Ishikawa (cell line): ENCODE results near the gene NHSL2.

Experiments
- CEBPB ChIP-seq: IDR thresholded peaks from 2 replicates; pipeline ENCODE4 v1.6.1; 2012
- CREB1 ChIP-seq: IDR thresholded peaks from 2 replicates; pipeline ENCODE4 v1.6.1; 2012; ENCODE audit warnings: low read depth
- EGR1 ChIP-seq: IDR thresholded peaks from 2 replicates; pipeline ENCODE4 v1.6.1; 2012
- EP300 ChIP-seq: IDR thresholded peaks from 2 replicates; pipeline ENCODE4 v1.6.1; 2012; ENCODE audit warnings: borderline replicate concordance
- FOXM1 ChIP-seq: IDR thresholded peaks from 2 replicates; pipeline ENCODE4 v1.6.1; 2012; ENCODE audit warnings: low read depth, borderline replicate concordance
- NFIC ChIP-seq: IDR thresholded peaks from 2 replicates; pipeline ENCODE4 v1.6.1; 2012
- RAD21 ChIP-seq: IDR thresholded peaks from 2 replicates; pipeline ENCODE4 v1.6.1; 2012; ENCODE audit warnings: low read depth
- REST ChIP-seq: IDR thresholded peaks from 2 replicates; pipeline ENCODE4 v1.6.1; 2012; ENCODE audit warnings: low read depth, mild to moderate bottlenecking
- TAF1 ChIP-seq: IDR thresholded peaks from 2 replicates; pipeline ENCODE4 v1.6.1; 2012; ENCODE audit warnings: low read depth, mild to moderate bottlenecking
- TCF12 ChIP-seq: IDR thresholded peaks from 2 replicates; pipeline ENCODE4 v1.6.1; 2012; ENCODE audit warnings: low read depth
- TEAD4 ChIP-seq: IDR thresholded peaks from 2 replicates; pipeline ENCODE4 v1.6.1; 2012
- USF1 ChIP-seq: IDR thresholded peaks from 2 replicates; pipeline ENCODE4 v1.6.1; 2012
- YY1 ChIP-seq: IDR thresholded peaks from 2 replicates; pipeline ENCODE4 v1.6.1; 2012; ENCODE audit warnings: low read depth
- ZBTB7A ChIP-seq: IDR thresholded peaks from 2 replicates; pipeline ENCODE4 v1.6.1; 2012; ENCODE audit warnings: low read depth
- TF ChIP-seq, protein P1 (sequence below): IDR thresholded peaks from 2 replicates; pipeline ENCODE4 v1.6.1; 2012

Gene NHSL2

DNA sequence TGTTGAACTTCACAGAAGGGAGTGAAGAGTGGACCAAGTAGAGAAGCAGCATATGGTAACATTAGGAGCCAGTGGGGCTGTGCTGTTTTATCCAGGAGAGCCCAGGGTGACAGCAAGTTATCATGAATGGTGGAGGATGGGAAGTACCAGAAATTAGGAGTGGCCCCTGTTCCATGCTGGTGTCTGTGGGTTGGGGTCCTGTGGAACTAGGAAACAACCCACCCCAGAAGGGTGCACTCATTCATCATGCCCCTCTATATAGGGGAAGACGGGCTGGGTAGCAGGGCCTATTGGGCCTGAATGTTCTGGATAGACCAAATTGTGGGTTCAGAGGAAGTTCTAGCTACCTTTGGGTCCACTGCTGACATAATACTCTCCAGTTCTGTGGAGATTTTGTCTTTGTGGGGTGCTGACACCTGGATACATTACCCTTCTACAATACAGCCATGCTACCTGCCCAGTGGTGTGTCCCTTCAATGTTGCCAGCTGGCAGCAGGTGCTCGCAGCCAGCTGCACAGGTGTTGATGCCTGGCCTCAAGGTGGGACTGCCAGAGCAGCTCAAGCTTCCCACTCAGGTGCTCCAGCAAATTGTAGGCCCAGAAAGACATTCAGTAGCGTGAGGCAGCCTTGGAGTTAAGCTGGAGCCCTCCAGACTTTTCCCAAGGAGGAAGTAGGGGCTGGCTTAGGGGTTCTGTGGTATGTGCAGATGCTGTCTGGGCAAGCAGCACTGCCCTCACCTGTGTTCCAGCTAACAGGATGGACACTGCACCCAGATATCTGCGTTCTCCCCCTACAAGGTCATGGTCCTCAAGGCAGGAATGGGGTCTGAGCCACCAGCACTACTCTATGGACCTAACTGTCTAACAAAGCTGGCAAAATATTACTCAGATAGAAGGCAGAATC lies 106.5 kb downstream of the NHSL2 start:
- TF ChIP-seq EP300 (no peak), REST (no peak), CEBPB (no peak), RAD21 (no peak), CREB1 (no peak), TEAD4 (no peak), ZBTB7A (no peak), YY1 (no peak), FOXM1 (no peak), USF1 (no peak), EGR1 (no peak), NFIC (no peak), TCF12 (no peak), TAF1 (no peak)
- TF ChIP-seq, protein P1, sequence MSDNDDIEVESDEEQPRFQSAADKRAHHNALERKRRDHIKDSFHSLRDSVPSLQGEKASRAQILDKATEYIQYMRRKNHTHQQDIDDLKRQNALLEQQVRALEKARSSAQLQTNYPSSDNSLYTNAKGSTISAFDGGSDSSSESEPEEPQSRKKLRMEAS, result no peak

- TF ChIP-seq, protein P1, result peak; percentile 89
- peak; percentile 57; the same call in 1 of the 2 replicates for TF ChIP-seq RAD21
- TF ChIP-seq TCF12, result 0 out of 2 replicates have a peak, but pooled peaks have one; percentile 23
- TF ChIP-seq TEAD4, result no peak
- peak; percentile 73 for TF ChIP-seq EGR1
- no peak for TF ChIP-seq REST
Measured at GRCh38 chrX:72018277-72019112, 107.8 kb downstream of the NHSL2 start.

DNA sequence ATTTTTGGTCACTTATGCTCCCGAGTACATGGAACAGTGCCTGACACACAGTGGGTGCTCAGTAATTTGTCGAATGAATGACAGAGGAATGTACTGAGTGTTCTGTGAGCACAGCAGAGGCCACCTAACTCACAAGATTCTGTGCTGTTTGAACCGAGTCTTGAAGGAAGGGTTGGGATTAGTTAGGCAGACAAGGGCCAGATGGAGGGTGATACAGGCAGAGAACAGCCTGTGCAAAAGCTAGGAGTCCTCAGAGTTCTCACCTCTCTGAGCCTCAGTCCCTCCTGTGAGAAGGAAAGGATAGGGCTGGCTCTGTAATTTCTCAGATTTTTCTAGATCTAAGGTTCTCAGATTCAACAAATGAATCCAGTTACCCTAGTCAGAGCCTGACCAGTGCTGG lies 108.8 kb downstream of the NHSL2 start:
- no peak for TF ChIP-seq REST
- no peak for TF ChIP-seq CREB1

- no peak for TF ChIP-seq FOXM1
- no peak for TF ChIP-seq REST
- no peak for TF ChIP-seq NFIC
Measured at GRCh38 chrX:72020204-72020603, 109.6 kb downstream of the NHSL2 start.
